Neural progenitor cell (in vitro differentiated cells): ENCODE data around the gene VIL1. TPM values are rescaled to one million over a fixed set of nuclear protein-coding genes. Genes with fewer than 3 reads are reported as not detected.

Experiments used
- DNase-seq: peaks from one replicate; pipeline ENCODE4 v3.0.0-alpha.2; 2016; ENCODE audit warnings: low spot score
- H2AFZ ChIP-seq: fragments of 200-600 bp; sonication (generic); replicated peaks from 2 replicates; pipeline ENCODE4 v1.6.1; 2016; ENCODE audit warnings: antibody characterized with exemption
- H3F3A ChIP-seq: fragments of 200-600 bp; sonication (generic); 2 replicates; pipeline ENCODE4 v1.6.1; 2016; ENCODE audit warnings: antibody characterized with exemption, low read depth
- H3K27ac ChIP-seq: fragments of 200-600 bp; sonication (generic); 2 replicates; pipeline ENCODE4 v1.5.1; 2016; ENCODE audit warnings: mild to moderate bottlenecking
- H3K27me3 ChIP-seq: fragments of 200-600 bp; sonication (generic); 2 replicates; pipeline ENCODE4 v1.6.1; 2016; ENCODE audit warnings: mild to moderate bottlenecking, moderate library complexity
- H3K36me3 ChIP-seq: fragments of 200-600 bp; sonication (generic); 2 replicates; pipeline ENCODE4 v1.5.1; 2016
- H3K4me1 ChIP-seq: fragments of 200-600 bp; sonication (generic); 2 replicates; pipeline ENCODE4 v1.6.1; 2016; ENCODE audit warnings: mixed run types
- H3K4me2 ChIP-seq: fragments of 200-600 bp; sonication (generic); 2 replicates; pipeline ENCODE4 v1.6.1; 2016
- H3K4me3 ChIP-seq: fragments of 200-600 bp; sonication (generic); 2 replicates; pipeline ENCODE4 v1.5.1; 2016
- H3K79me2 ChIP-seq: fragments of 200-600 bp; sonication (generic); 2 replicates; pipeline ENCODE4 v1.6.1; 2016; ENCODE audit warnings: low read depth
- H3K9ac ChIP-seq: fragments of 200-600 bp; sonication (generic); 2 replicates; pipeline ENCODE4 v1.6.1; 2016
- H3K9me3 ChIP-seq: fragments of 200-600 bp; sonication (generic); 2 replicates; pipeline ENCODE4 v1.5.1; 2016; ENCODE audit warnings: low read depth
- H4K20me1 ChIP-seq: fragments of 200-600 bp; sonication (generic); 2 replicates; pipeline ENCODE4 v1.6.1; 2016; ENCODE audit warnings: low read depth
- H3K27ac Mint-ChIP-seq: 3 replicates; pipeline ENCODE4 v1.8.0; 2021; ENCODE audit warnings: mixed read lengths
- H3K27me3 Mint-ChIP-seq: 2 replicates; pipeline ENCODE4 v1.8.0; 2022; ENCODE audit warnings: low read depth, mild to moderate bottlenecking, inconsistent platforms, moderate library complexity, mixed read lengths; ENCODE audit not compliant: insufficient read depth
- H3K36me3 Mint-ChIP-seq: 3 replicates; pipeline ENCODE4 v1.8.0; 2021; ENCODE audit warnings: mixed read lengths
- H3K4me1 Mint-ChIP-seq: 3 replicates; pipeline ENCODE4 v1.8.0; 2021; ENCODE audit warnings: mixed read lengths
- H3K4me3 Mint-ChIP-seq: 3 replicates; pipeline ENCODE4 v1.8.0; 2021; ENCODE audit warnings: mild to moderate bottlenecking, moderate library complexity, mixed read lengths
- H3K9me3 Mint-ChIP-seq: 3 replicates; pipeline ENCODE4 v1.8.0; 2020; ENCODE audit warnings: mixed read lengths
- EZH2 ChIP-seq: fragments of 200-600 bp; sonication (generic); IDR thresholded peaks from 2 replicates; pipeline ENCODE4 v1.6.1; 2017; ENCODE audit warnings: antibody characterized with exemption, mild to moderate bottlenecking, moderate library complexity
- EZH2phosphoT487 ChIP-seq: fragments of 200-600 bp; sonication (generic); IDR thresholded peaks from 2 replicates; pipeline ENCODE4 v1.6.1; 2017; ENCODE audit warnings: antibody characterized with exemption
- total RNA-seq: library from RNA; depleted of rRNA; stranded (reverse); fragments of >200 nt; gene quantifications from 2 replicates; pipeline ENCODE4 v1.2.3, GENCODE V29; 2015; ENCODE audit warnings: low replicate concordance
- TF ChIP-seq, protein P1 (sequence below): fragments of 200-600 bp; sonication (generic); IDR thresholded peaks from 2 replicates; pipeline ENCODE4 v1.5.1; 2017; ENCODE audit warnings: antibody characterized with exemption, mild to moderate bottlenecking

The VIL1 gene
- total RNA-seq, 1 donor from 2014 or later = not detected

GRCh38 chr2:218383892-218384519 lies 34.9 kb upstream of the VIL1 start:
- H3K4me3 ChIP-seq = no peak overlapping the region

DNA sequence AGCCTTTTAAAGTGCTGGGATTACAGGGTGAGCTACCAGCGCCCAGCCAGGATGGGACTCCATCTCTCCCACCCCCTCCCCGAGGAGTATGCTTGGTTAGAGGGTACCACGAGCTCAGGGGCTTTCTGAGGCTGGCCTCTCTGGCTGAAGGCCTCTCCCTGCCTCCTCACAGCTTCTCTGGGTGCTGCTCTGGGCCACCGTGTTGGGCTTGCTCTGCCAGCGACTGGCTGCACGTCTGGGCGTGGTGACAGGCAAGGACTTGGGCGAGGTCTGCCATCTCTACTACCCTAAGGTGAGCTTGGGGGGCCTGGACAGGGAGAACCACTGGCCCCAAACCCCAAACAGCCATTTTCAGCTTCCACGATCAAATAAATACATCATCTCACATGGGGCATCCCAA lies 33.9 kb upstream of the VIL1 start:
- peaks cover 28% of the 10 kb centered on the region for H3K27me3 ChIP-seq
- DNase-seq = no peak
- H2AFZ ChIP-seq = no peak overlapping the region
- Mint-ChIP-seq H3K9me3 (no peaks in the 10 kb centered on the region), H3K27me3 (peaks cover 17% of the 10 kb centered on the region), H3K36me3 (no peaks in the 10 kb centered on the region), H3K27ac (no peak overlapping the region), H3K4me1 (no peaks in the 10 kb centered on the region), H3K4me3 (no peak overlapping the region)
- H3K9me3 ChIP-seq = no peaks in the 10 kb centered on the region
- H3K27ac ChIP-seq = no peak overlapping the region
- H3K9ac ChIP-seq = no peak overlapping the region
- no peak overlapping the region for H3K4me2 ChIP-seq
- peaks cover 25% of the 10 kb centered on the region for H3F3A ChIP-seq
- no peaks in the 10 kb centered on the region for H4K20me1 ChIP-seq
- no peaks in the 10 kb centered on the region for H3K4me1 ChIP-seq
- no peaks in the 10 kb centered on the region for H3K36me3 ChIP-seq
- no peak overlapping the region for H3K4me3 ChIP-seq
- no peaks in the 10 kb centered on the region for H3K79me2 ChIP-seq
- TF ChIP-seq EZH2 (no peak), EZH2phosphoT487 (no peak)
- TF ChIP-seq, protein P1, sequence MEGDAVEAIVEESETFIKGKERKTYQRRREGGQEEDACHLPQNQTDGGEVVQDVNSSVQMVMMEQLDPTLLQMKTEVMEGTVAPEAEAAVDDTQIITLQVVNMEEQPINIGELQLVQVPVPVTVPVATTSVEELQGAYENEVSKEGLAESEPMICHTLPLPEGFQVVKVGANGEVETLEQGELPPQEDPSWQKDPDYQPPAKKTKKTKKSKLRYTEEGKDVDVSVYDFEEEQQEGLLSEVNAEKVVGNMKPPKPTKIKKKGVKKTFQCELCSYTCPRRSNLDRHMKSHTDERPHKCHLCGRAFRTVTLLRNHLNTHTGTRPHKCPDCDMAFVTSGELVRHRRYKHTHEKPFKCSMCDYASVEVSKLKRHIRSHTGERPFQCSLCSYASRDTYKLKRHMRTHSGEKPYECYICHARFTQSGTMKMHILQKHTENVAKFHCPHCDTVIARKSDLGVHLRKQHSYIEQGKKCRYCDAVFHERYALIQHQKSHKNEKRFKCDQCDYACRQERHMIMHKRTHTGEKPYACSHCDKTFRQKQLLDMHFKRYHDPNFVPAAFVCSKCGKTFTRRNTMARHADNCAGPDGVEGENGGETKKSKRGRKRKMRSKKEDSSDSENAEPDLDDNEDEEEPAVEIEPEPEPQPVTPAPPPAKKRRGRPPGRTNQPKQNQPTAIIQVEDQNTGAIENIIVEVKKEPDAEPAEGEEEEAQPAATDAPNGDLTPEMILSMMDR = no peak

More at GRCh38 chr2:218383892-218384519, 34.9 kb upstream of the VIL1 start:
- no peak overlapping the region for H3K4me3 Mint-ChIP-seq
- Histone ChIP-seq H3F3A (peaks cover 25% of the 10 kb centered on the region), H3K4me2 (no peak overlapping the region), H2AFZ (no peak overlapping the region), H3K27ac (no peak overlapping the region), H3K9me3 (no peaks in the 10 kb centered on the region), H4K20me1 (no peaks in the 10 kb centered on the region), H3K27me3 (peaks cover 28% of the 10 kb centered on the region), H3K4me1 (no peaks in the 10 kb centered on the region), H3K36me3 (no peaks in the 10 kb centered on the region), H3K79me2 (no peaks in the 10 kb centered on the region), H3K9ac (no peak overlapping the region)
- H3K4me1 Mint-ChIP-seq = no peaks in the 10 kb centered on the region
- H3K27ac Mint-ChIP-seq = no peak overlapping the region
- H3K27me3 Mint-ChIP-seq = peaks cover 16% of the 10 kb centered on the region
- no peak for TF ChIP-seq EZH2phosphoT487
- TF ChIP-seq, protein P1 = no peak
- no peak for TF ChIP-seq EZH2
- no peak for DNase-seq
- no peaks in the 10 kb centered on the region for H3K9me3 Mint-ChIP-seq
- H3K36me3 Mint-ChIP-seq = no peaks in the 10 kb centered on the region

DNA sequence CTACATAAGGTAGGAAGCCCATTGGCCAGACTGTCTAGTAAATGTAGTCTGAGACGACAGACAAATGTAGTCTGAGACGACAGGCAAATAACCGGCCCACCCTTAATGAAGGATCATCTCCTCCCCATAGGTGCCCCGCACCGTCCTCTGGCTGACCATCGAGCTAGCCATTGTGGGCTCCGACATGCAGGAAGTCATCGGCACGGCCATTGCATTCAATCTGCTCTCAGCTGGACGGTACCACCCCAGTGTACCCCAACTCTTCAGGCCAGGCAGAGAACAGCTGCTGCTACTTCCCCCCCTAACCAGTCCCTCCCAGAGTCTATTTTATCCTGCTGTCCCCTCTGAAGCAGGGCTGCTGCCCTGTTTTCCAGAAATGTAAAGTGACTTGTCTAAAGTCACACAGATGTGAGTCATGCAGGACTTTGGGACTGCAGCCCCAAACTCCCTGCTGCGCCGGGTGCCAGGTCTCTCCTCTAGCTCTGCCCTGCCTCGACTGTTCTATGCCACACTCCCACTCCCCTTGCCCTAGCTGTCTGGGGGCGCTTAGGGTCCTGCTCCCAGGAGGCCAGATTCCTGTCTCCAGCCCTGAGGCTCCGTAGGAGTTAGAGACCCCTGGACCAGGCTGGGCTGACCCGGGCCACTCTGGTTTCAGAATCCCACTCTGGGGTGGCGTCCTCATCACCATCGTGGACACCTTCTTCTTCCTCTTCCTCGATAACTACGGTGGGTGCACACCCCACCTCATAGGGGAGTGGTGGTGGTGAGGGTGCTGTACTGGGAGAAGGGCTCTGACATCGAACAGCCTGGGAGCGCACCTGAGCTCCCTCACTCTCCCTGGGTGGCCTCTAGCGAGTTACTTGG lies 32.2 kb upstream of the VIL1 start:
- no peak overlapping the region for H3K9ac ChIP-seq
- Mint-ChIP-seq H3K9me3 (no peaks in the 10 kb centered on the region), H3K27me3 (peaks cover 16% of the 10 kb centered on the region), H3K4me3 (no peak overlapping the region), H3K27ac (no peak overlapping the region), H3K4me1 (no peaks in the 10 kb centered on the region), H3K36me3 (no peaks in the 10 kb centered on the region)
- H3K4me1 ChIP-seq = no peaks in the 10 kb centered on the region
- H3K27ac ChIP-seq = no peak overlapping the region
- H3K9me3 ChIP-seq = no peaks in the 10 kb centered on the region
- peak overlapping the region; percentile 50 for H3K4me3 ChIP-seq
- peaks cover 25% of the 10 kb centered on the region for H3F3A ChIP-seq
- H4K20me1 ChIP-seq = no peaks in the 10 kb centered on the region
- peak; percentile 7 for DNase-seq
- peaks cover 28% of the 10 kb centered on the region for H3K27me3 ChIP-seq
- H3K79me2 ChIP-seq = no peaks in the 10 kb centered on the region
- H2AFZ ChIP-seq = peak overlapping the region; percentile 96
- TF ChIP-seq, protein P1 = no peak
- TF ChIP-seq EZH2phosphoT487 (no peak), EZH2 (no peak)
- no peaks in the 10 kb centered on the region for H3K36me3 ChIP-seq
- H3K4me2 ChIP-seq = peak overlapping the region; percentile 71
